Parathyroid adenoma (tissue), 2 donors: ENCODE measurements around the gene EYA2.

ENCODE experiments used
- H2AFZ ChIP-seq: fragments of 300-600 bp; sonication (generic); one replicate; pipeline ENCODE4 v1.7.0; 2017; ENCODE audit warnings: antibody characterized with exemption, mild to moderate bottlenecking
- H3K27ac ChIP-seq: fragments of 300-600 bp; sonication (generic); one replicate; pipeline ENCODE4 v1.7.0; 2017
- H3K27me3 ChIP-seq: fragments of 300-600 bp; sonication (generic); one replicate; pipeline ENCODE4 v1.7.0; 2017; ENCODE audit warnings: low read length; ENCODE audit not compliant: control insufficient read depth, insufficient read depth
- H3K36me3 ChIP-seq: fragments of 300-600 bp; sonication (generic); one replicate; pipeline ENCODE4 v1.7.0; 2017; ENCODE audit warnings: low read length; ENCODE audit not compliant: control insufficient read depth, insufficient read depth
- H3K4me1 ChIP-seq: fragments of 300-600 bp; sonication (generic); one replicate; pipeline ENCODE4 v1.7.0; 2017; ENCODE audit warnings: control low read depth
- H3K4me2 ChIP-seq: fragments of 300-600 bp; sonication (generic); one replicate; pipeline ENCODE4 v1.7.0; 2017; ENCODE audit warnings: low read length
- H3K4me3 ChIP-seq: fragments of 300-600 bp; sonication (generic); one replicate; pipeline ENCODE4 v1.7.0; 2017; ENCODE audit warnings: low read depth, low read length
- H3K79me2 ChIP-seq: fragments of 300-600 bp; sonication (generic); one replicate; pipeline ENCODE4 v1.7.0; 2017; ENCODE audit warnings: control low read depth
- H3K9ac ChIP-seq: fragments of 300-600 bp; sonication (generic); one replicate; pipeline ENCODE4 v1.7.0; 2017; ENCODE audit warnings: mild to moderate bottlenecking
- H3K9me3 ChIP-seq: fragments of 300-600 bp; sonication (generic); one replicate; pipeline ENCODE4 v1.7.0; 2017; ENCODE audit warnings: low read length; ENCODE audit not compliant: control insufficient read depth
- TF ChIP-seq, protein P1 (sequence below): fragments of 300-600 bp; sonication (generic); IDR thresholded peaks from one replicate; pipeline ENCODE4 v1.7.0; 2017; ENCODE audit warnings: antibody characterized with exemption, mild to moderate bottlenecking
- donor health status: primary hyperparathyroidism.

EYA2 gene

DNA sequence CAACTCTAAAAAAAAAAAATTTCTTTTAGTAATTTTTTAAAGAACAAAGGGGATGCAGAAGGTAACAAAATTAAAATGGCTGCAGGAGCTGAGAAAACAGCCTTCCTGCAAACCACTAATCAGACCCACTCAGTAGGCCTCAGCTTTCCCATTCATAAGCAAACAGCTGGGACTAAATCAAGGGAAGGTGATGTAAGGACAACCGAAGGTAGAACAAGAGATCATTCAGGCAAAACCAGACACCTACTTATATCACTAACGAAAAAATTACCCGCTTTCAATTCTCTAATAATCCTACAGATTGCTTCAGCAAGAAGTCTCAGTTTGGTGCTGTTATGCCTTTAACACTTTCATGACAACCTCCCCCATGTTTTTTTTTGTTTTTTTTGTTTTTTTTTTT lies 337.9 kb downstream of the EYA2 start:
- Histone ChIP-seq H3K9ac (no peak overlapping the region), H3K27me3 (no peaks in the 10 kb centered on the region), H3K4me2 (no peak overlapping the region), H3K79me2 (peaks cover 5% of the 10 kb centered on the region), H3K4me3 (no peak overlapping the region), H3K27ac (no peak overlapping the region), H3K9me3 (no peaks in the 10 kb centered on the region), H2AFZ (no peak overlapping the region), H3K4me1 (no peaks in the 10 kb centered on the region), H3K36me3 (no peaks in the 10 kb centered on the region)
- TF ChIP-seq, protein P1, sequence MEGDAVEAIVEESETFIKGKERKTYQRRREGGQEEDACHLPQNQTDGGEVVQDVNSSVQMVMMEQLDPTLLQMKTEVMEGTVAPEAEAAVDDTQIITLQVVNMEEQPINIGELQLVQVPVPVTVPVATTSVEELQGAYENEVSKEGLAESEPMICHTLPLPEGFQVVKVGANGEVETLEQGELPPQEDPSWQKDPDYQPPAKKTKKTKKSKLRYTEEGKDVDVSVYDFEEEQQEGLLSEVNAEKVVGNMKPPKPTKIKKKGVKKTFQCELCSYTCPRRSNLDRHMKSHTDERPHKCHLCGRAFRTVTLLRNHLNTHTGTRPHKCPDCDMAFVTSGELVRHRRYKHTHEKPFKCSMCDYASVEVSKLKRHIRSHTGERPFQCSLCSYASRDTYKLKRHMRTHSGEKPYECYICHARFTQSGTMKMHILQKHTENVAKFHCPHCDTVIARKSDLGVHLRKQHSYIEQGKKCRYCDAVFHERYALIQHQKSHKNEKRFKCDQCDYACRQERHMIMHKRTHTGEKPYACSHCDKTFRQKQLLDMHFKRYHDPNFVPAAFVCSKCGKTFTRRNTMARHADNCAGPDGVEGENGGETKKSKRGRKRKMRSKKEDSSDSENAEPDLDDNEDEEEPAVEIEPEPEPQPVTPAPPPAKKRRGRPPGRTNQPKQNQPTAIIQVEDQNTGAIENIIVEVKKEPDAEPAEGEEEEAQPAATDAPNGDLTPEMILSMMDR, result no peak

GRCh38 chr20:47233333-47234188 lies 338.9 kb downstream of the EYA2 start:
- H3K27me3 ChIP-seq, result no peaks in the 10 kb centered on the region
- no peak overlapping the region for H3K9ac ChIP-seq
- H3K4me1 ChIP-seq, result no peaks in the 10 kb centered on the region
- H3K4me3 ChIP-seq, result no peak overlapping the region
- no peaks in the 10 kb centered on the region for H3K36me3 ChIP-seq
- TF ChIP-seq, protein P1, result no peak
- H3K4me2 ChIP-seq, result no peak overlapping the region
- H2AFZ ChIP-seq, result no peak overlapping the region
- no peak overlapping the region for H3K27ac ChIP-seq
- no peaks in the 10 kb centered on the region for H3K9me3 ChIP-seq
- peaks cover 5% of the 10 kb centered on the region for H3K79me2 ChIP-seq

GRCh38 chr20:47235111-47235510 lies 340.5 kb downstream of the EYA2 start:
- Histone ChIP-seq H3K9me3 (no peaks in the 10 kb centered on the region), H3K36me3 (no peaks in the 10 kb centered on the region), H3K79me2 (peaks cover 5% of the 10 kb centered on the region), H3K4me3 (no peak overlapping the region), H3K4me2 (no peak overlapping the region), H2AFZ (no peak overlapping the region), H3K27me3 (no peaks in the 10 kb centered on the region), H3K9ac (no peak overlapping the region), H3K4me1 (no peaks in the 10 kb centered on the region), H3K27ac (no peak overlapping the region)
- TF ChIP-seq, protein P1, result no peak

DNA sequence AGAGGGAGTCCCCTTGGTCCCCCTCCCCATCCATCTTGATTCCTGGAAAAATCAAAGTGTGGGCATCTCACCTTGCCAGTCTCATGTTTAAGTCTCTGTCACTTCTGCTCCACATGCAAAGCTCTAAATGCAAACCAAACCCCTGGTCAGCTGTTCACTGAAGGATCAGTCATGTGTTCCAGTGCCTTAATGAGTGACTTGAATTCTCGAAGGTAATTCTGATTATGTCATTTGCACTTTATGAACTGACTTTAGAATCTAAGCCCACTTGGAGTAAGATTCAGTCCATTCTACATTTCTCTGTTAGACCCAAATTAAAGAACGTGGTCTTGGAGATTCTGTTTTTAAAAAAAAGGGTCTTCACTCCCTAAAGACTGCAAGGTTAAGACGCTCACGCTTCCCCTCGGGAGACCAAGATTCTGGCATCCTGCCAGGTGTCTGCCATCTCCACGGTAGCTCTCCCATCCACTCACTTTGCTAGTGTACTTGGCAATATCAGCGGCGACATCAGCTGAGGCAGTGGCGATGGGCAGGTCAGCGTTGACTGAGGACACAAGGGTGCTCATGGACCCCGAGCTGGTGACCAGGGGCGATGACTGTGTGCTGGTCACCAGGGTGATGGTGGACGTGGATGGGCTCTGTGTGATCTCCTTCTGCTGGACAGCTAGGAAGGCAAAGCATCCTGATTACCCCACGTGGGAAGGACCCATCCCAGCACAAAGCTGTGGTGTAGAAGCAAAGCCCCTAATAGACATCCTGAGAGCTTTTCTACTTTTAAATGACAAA lies 341.4 kb downstream of the EYA2 start:
- no peak overlapping the region for H3K9ac ChIP-seq
- H3K27ac ChIP-seq, result no peak overlapping the region
- TF ChIP-seq, protein P1, result no peak
- H3K4me1 ChIP-seq, result no peaks in the 10 kb centered on the region
- H3K4me3 ChIP-seq, result no peak overlapping the region
- H2AFZ ChIP-seq, result no peak overlapping the region
- no peaks in the 10 kb centered on the region for H3K27me3 ChIP-seq
- no peak overlapping the region for H3K4me2 ChIP-seq
- H3K36me3 ChIP-seq, result no peaks in the 10 kb centered on the region
- H3K9me3 ChIP-seq, result no peaks in the 10 kb centered on the region
- H3K79me2 ChIP-seq, result peaks cover 1% of the 10 kb centered on the region
